ENCODE measurements around the gene REEP1. TPM values are rescaled to one million over a fixed set of nuclear protein-coding genes. Genes with fewer than 3 reads are reported as not detected.

REEP1 gene
- total RNA-seq, 2 donors from 2014 or later: 4.0 to 5.4 TPM

DNA sequence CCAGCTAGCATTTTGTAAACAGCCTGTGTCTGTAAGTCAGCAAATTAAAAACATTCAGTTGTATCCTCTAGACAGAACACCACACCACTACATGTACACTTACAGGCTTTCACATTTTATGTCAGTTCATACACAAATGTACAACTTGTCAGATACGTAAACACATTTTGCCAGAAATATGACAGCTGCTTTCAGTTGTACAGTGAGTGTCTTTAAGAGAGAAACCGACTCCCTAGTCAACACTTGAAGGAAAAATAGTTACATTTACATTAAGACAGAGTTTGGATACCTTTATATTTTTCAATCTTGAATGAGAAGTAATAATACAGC is 123.0 kb downstream of the REEP1 start:
- H3K27ac ChIP-seq: peak overlapping the region in 1 of 4 donors; percentile 56
- H3K27me3 ChIP-seq: no peaks in the 10 kb centered on the region
- H3K4me3 ChIP-seq: no peak overlapping the region
- WGBS, 2 donors: 76 to 83% methylated on average over 2 of the region's 2 CpGs
- intact Hi-C loops (cut with DNase I): no loop called here
- peaks cover 0 to 13% of the 10 kb centered on the region in 2 donors for H3K36me3 ChIP-seq (replicated peaks in 1 of 2; ENCODE audit: insufficient read depth in 1 of 2, low read depth in 2 of 2)
- H3K9me3 ChIP-seq: no peaks in the 10 kb centered on the region
- TF ChIP-seq CTCF (IDR thresholded peaks at IDR 0.05) (no peak), POLR2A (IDR thresholded peaks at IDR 0.05) (no peak)
- peaks cover 19% of the 10 kb centered on the region for H3K4me1 ChIP-seq
- ATAC-seq: no peak
- no peak for DNase-seq

- Histone ChIP-seq H3K27me3 (no peaks in the 10 kb centered on the region), H3K4me3 (no peak overlapping the region), H3K36me3 (replicated peaks in 1 of 2; ENCODE audit: insufficient read depth in 1 of 2, low read depth in 2 of 2) (peaks cover 0 to 13% of the 10 kb centered on the region in 2 donors), H3K9me3 (no peaks in the 10 kb centered on the region), H3K27ac (peak overlapping the region in 3 of 4 donors; percentile 41 to 56 (median 52)), H3K4me1 (peaks cover 19% of the 10 kb centered on the region)
- ATAC-seq: no peak
- 25 to 31% methylated on average over 4 of the region's 4 CpGs for WGBS, 2 donors
- TF ChIP-seq POLR2A (IDR thresholded peaks at IDR 0.05): no peak
- TF ChIP-seq CTCF (IDR thresholded peaks at IDR 0.05): no peak
- intact Hi-C loops (cut with DNase I): no loop called here
- DNase-seq: peak in 1 of 4 donors; percentile 29
These were observed 123.5 kb downstream of the REEP1 start for GRCh38 chr2:86213699-86214502.

DNA sequence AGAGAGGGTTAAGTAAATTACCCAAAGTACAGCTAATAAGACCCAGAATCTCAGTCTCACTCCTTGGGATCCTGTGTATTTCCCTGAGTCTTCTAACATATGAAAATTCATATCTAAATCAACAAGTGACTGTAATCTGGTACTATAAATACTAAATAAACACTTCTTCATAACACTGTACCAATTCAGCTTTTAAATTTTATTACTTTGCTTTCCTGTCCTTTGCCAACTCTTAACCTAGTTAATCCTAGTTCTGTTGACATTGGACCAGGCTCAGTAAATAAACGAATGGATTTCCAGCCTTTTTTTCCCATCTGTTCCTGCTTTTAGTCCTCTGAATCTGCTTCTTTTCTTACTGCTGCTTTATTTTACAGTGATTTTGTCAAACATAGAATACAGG is 124.4 kb downstream of the REEP1 start:
- WGBS, 2 donors: 5 to 10% methylated on average over 1 of the region's 1 CpG
- TF ChIP-seq CTCF (IDR thresholded peaks at IDR 0.05): no peak
- TF ChIP-seq POLR2A (IDR thresholded peaks at IDR 0.05): no peak
- peaks cover 19% of the 10 kb centered on the region for H3K4me1 ChIP-seq
- H3K4me3 ChIP-seq: no peak overlapping the region
- no peaks in the 10 kb centered on the region for H3K9me3 ChIP-seq
- H3K27ac ChIP-seq: peak overlapping the region in 3 of 4 donors; percentile 41 to 56 (median 52)
- H3K27me3 ChIP-seq: no peaks in the 10 kb centered on the region
- peaks cover 4 to 16% of the 10 kb centered on the region in 2 donors for H3K36me3 ChIP-seq (replicated peaks in 1 of 2; ENCODE audit: insufficient read depth in 1 of 2, low read depth in 2 of 2)
- intact Hi-C loops (cut with DNase I): no loop called here
- ATAC-seq (peak; percentile 74), DNase-seq (no peak)

- peaks cover 19% of the 10 kb centered on the region for H3K4me1 ChIP-seq
- DNase-seq (no peak), ATAC-seq (no peak)
- no peaks in the 10 kb centered on the region for H3K9me3 ChIP-seq
- intact Hi-C loops (cut with DNase I): no loop called here
- H3K27ac ChIP-seq: no peak overlapping the region
- 61 to 64% methylated on average over 2 of the region's 2 CpGs for WGBS, 2 donors
- TF ChIP-seq CTCF (IDR thresholded peaks at IDR 0.05) (no peak), POLR2A (IDR thresholded peaks at IDR 0.05) (no peak)
- no peak overlapping the region for H3K4me3 ChIP-seq
- no peaks in the 10 kb centered on the region for H3K27me3 ChIP-seq
- H3K36me3 ChIP-seq (replicated peaks in 1 of 2; ENCODE audit: insufficient read depth in 1 of 2, low read depth in 2 of 2): peaks cover 4 to 25% of the 10 kb centered on the region in 2 donors
These were observed 125.6 kb downstream of the REEP1 start for GRCh38 chr2:86211796-86212188.
